ENCODE measurements around the gene CAPN5. TPM values are rescaled to one million over a fixed set of nuclear protein-coding genes. Genes with fewer than 3 reads are reported as not detected.
A peak's percentile ranks its signal among the peaks of the same experiment; 100 is the strongest.

The CAPN5 gene
- total and polyA plus RNA-seq, 2 of the 13 experiments (the other 11 are each of a cell fraction or from before 2014, with no cell fraction given) = 0.27 to 1.2 TPM

DNA sequence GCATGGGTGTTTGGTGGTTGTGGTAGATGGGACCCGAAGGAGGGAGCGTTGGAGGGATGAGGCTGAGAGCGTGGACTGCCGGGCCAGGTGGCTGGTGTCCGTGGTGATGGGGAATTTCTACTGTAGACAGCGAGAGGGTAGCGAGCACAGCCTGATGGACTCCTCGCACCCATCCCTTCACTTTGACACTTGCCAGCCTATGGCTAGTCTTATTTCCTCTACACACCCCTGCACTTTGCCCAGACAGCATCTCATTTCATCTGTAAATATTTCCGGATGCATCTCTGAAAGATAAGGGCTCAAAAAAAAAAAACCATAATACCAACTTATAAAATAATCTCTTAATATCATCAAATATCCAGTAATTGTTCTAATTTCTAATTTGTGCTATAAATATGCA, 41.7 kb downstream of the CAPN5 start:
- 43% methylated on average over 8 of the region's 9 CpGs for WGBS (ENCODE audit: low lambda C conversion rate)
- Histone ChIP-seq H3K36me3 (replicated peaks in 1 of 2; ENCODE audit: control insufficient read depth in 1 of 2, insufficient read depth in 2 of 2, low read length in 2 of 2) (no peaks in the 10 kb centered on the region), H3K79me2 (ENCODE audit: insufficient read depth, low read length) (no peaks in the 10 kb centered on the region), H3K9ac (ENCODE audit: insufficient read depth, low read depth, low read length) (no peak overlapping the region), H3K4me3 (replicated peaks in 1 of 3; ENCODE audit: insufficient read depth in 1 of 3, low read depth in 2 of 3, low read length in 3 of 3) (no peak overlapping the region), H2AFZ (ENCODE audit: low read length) (no peak overlapping the region), H3K4me1 (ENCODE audit: insufficient read depth, low read length) (peaks cover 42% of the 10 kb centered on the region), H3K9me3 (ENCODE audit: low read length) (no peaks in the 10 kb centered on the region), H3K27ac (ENCODE audit: extremely low read length, insufficient read depth, low read length) (no peak overlapping the region), H4K20me1 (ENCODE audit: insufficient read depth, low read length) (no peaks in the 10 kb centered on the region), H3K4me2 (ENCODE audit: low read depth, low read length) (peak overlapping the region; percentile 27; the same call in 1 of the 2 replicates), H3K27me3 (ENCODE audit: control insufficient read depth in 1 of 2, insufficient read depth in 2 of 2, low read length in 2 of 2) (peaks cover 0 to 2% of the 10 kb centered on the region in 2 experiments; a peak in 1 of 5 replicates)
- CTCF ChIA-PET (ENCODE audit: low intra/inter-chr PET ratio, low total read pairs) = no interaction called here
- TF ChIP-seq GABPB1 (CRISPR knock-in tag; IDR thresholded peaks at IDR 0.05) (no peak), ZNF589 (CRISPR knock-in tag; conservative IDR thresholded peaks at IDR 0.05) (no peak), ZSCAN25 (CRISPR knock-in tag; IDR thresholded peaks at IDR 0.05) (no peak), CBX5 (CRISPR knock-in tag; IDR thresholded peaks at IDR 0.05; ENCODE audit: borderline replicate concordance) (no peak), MYNN (CRISPR knock-in tag; IDR thresholded peaks at IDR 0.05; ENCODE audit: low read depth) (no peak), MED13 (CRISPR knock-in tag; IDR thresholded peaks at IDR 0.05) (no peak), ZNF660 (CRISPR knock-in tag; IDR thresholded peaks at IDR 0.05; ENCODE audit: borderline replicate concordance, low read depth) (no peak)
- FAIRE-seq (no peak), ATAC-seq (no peak), DNase-seq (ENCODE audit: low spot score) (no peak)
- POLR2A ChIA-PET = interaction anchor here (0.9 kb wide), 1 partner anchor 12 kb away, joined by 4 read pairs; no protein-coding TSS in a partner anchor
- in situ Hi-C loops (cut with HindIII; ENCODE audit: extremely low pct_ligation_motif_present, low pct_unique_long_range_greater_than_20kb) (no loop called here), intact Hi-C loops (cut with micrococcal nuclease; ENCODE audit: unreplicated experiment) (no loop called here)
- no TSS peak for BruUV-seq (replicated peaks)

DNA sequence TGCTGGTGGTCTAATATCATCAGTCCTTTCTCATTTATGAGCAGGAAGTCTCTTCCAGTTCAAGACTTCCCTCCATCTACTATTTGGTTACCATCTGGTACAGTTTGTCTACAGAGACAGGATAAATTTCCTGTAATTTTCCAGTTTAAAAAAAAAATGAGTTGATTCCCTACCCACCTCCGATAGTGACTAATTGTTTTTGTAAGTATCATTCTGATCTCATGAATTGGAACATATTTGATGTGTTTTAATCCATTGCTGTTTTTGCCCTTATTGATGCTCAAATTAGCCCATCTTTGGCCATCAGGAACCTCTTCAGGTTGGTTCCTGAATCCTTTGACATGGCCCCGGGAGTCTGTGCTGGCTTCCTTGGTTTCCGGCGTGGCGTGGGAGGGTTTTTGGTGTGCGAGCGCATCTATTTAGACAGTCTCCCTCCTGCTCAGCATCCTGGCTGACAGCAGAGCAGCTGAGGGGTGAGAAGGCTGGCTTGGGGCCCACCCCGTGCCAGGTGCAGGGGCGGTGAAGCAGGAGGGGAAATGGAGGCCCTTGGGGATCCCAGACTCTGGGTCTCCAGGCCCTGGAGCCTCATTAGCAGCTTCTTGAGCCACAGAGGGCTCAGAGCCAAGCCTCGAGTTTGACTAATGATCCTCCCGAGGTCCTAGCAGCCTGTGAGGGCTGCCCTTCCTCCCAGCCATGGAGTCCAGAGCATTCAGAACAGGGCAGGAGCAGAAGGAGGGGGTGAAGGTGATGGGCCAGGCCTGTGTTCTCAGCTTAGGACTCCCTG, 42.7 kb downstream of the CAPN5 start:
- ChIA-PET CTCF (ENCODE audit: low intra/inter-chr PET ratio, low total read pairs) (no interaction called here), POLR2A (no interaction called here)
- Histone ChIP-seq H2AFZ (ENCODE audit: low read length) (no peak overlapping the region), H3K4me3 (replicated peaks in 1 of 3; ENCODE audit: insufficient read depth in 1 of 3, low read depth in 2 of 3, low read length in 3 of 3) (no peak overlapping the region), H3K79me2 (ENCODE audit: insufficient read depth, low read length) (no peaks in the 10 kb centered on the region), H3K4me1 (ENCODE audit: insufficient read depth, low read length) (peaks cover 42% of the 10 kb centered on the region), H3K4me2 (ENCODE audit: low read depth, low read length) (no peak overlapping the region), H3K27me3 (ENCODE audit: control insufficient read depth in 1 of 2, insufficient read depth in 2 of 2, low read length in 2 of 2) (peaks cover 0 to 2% of the 10 kb centered on the region in 2 experiments; a peak in 1 of 5 replicates), H4K20me1 (ENCODE audit: insufficient read depth, low read length) (no peaks in the 10 kb centered on the region), H3K9ac (ENCODE audit: insufficient read depth, low read depth, low read length) (no peak overlapping the region), H3K36me3 (replicated peaks in 1 of 2; ENCODE audit: control insufficient read depth in 1 of 2, insufficient read depth in 2 of 2, low read length in 2 of 2) (no peaks in the 10 kb centered on the region), H3K9me3 (ENCODE audit: low read length) (no peaks in the 10 kb centered on the region), H3K27ac (ENCODE audit: extremely low read length, insufficient read depth, low read length) (no peak overlapping the region)
- in situ Hi-C loops (cut with HindIII; ENCODE audit: extremely low pct_ligation_motif_present, low pct_unique_long_range_greater_than_20kb) (no loop called here), intact Hi-C loops (cut with micrococcal nuclease; ENCODE audit: unreplicated experiment) (no loop called here)
- FAIRE-seq (no peak), DNase-seq (ENCODE audit: low spot score) (no peak), ATAC-seq (no peak)
- 84% methylated on average over 9 of the region's 11 CpGs for WGBS (ENCODE audit: low lambda C conversion rate)
- BruUV-seq (replicated peaks) = no TSS peak
- TF ChIP-seq, protein P1, sequence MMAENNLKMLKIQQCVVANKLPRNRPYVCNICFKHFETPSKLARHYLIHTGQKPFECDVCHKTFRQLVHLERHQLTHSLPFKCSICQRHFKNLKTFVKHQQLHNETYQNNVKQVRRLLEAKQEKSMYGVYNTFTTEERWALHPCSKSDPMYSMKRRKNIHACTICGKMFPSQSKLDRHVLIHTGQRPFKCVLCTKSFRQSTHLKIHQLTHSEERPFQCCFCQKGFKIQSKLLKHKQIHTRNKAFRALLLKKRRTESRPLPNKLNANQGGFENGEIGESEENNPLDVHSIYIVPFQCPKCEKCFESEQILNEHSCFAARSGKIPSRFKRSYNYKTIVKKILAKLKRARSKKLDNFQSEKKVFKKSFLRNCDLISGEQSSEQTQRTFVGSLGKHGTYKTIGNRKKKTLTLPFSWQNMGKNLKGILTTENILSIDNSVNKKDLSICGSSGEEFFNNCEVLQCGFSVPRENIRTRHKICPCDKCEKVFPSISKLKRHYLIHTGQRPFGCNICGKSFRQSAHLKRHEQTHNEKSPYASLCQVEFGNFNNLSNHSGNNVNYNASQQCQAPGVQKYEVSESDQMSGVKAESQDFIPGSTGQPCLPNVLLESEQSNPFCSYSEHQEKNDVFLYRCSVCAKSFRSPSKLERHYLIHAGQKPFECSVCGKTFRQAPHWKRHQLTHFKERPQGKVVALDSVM (CRISPR knock-in tag; IDR thresholded peaks at IDR 0.05) = no peak
- TF ChIP-seq, protein P2, sequence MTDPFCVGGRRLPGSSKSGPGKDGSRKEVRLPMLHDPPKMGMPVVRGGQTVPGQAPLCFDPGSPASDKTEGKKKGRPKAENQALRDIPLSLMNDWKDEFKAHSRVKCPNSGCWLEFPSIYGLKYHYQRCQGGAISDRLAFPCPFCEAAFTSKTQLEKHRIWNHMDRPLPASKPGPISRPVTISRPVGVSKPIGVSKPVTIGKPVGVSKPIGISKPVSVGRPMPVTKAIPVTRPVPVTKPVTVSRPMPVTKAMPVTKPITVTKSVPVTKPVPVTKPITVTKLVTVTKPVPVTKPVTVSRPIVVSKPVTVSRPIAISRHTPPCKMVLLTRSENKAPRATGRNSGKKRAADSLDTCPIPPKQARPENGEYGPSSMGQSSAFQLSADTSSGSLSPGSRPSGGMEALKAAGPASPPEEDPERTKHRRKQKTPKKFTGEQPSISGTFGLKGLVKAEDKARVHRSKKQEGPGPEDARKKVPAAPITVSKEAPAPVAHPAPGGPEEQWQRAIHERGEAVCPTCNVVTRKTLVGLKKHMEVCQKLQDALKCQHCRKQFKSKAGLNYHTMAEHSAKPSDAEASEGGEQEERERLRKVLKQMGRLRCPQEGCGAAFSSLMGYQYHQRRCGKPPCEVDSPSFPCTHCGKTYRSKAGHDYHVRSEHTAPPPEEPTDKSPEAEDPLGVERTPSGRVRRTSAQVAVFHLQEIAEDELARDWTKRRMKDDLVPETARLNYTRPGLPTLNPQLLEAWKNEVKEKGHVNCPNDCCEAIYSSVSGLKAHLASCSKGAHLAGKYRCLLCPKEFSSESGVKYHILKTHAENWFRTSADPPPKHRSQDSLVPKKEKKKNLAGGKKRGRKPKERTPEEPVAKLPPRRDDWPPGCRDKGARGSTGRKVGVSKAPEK (CRISPR knock-in tag; IDR thresholded peaks at IDR 0.05; ENCODE audit: borderline replicate concordance) = no peak
- TF ChIP-seq, protein P3, sequence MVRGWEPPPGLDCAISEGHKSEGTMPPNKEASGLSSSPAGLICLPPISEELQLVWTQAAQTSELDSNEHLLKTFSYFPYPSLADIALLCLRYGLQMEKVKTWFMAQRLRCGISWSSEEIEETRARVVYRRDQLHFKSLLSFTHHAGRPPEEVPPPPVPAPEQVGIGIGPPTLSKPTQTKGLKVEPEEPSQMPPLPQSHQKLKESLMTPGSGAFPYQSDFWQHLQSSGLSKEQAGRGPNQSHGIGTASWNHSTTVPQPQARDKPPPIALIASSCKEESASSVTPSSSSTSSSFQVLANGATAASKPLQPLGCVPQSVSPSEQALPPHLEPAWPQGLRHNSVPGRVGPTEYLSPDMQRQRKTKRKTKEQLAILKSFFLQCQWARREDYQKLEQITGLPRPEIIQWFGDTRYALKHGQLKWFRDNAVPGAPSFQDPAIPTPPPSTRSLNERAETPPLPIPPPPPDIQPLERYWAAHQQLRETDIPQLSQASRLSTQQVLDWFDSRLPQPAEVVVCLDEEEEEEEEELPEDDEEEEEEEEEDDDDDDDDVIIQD (CRISPR knock-in tag; IDR thresholded peaks at IDR 0.05; ENCODE audit: low read depth) = no peak
- TF ChIP-seq RFX5 (IDR thresholded peaks at IDR 0.05; ENCODE audit: low read depth, low read length) = no peak

All from HepG2 (cell line).